Measurements from ENCODE around the gene KRT82. TPM values are rescaled to one million over a fixed set of nuclear protein-coding genes. Genes with fewer than 3 reads are reported as not detected.

The KRT82 gene
- total and polyA plus RNA-seq, 12 donors: not detected

GRCh38 chr12:52401926-52402325, 4.2 kb downstream of the KRT82 start:
- Histone ChIP-seq H3K9me3 (replicated peaks in 1 of 3) (no peaks in the 10 kb centered on the region), H3K4me1 (replicated peaks in 1 of 2) (no peaks in the 10 kb centered on the region), H3K36me3 (replicated peaks in 1 of 2) (no peaks in the 10 kb centered on the region), H3K27ac (no peak overlapping the region), H3K27me3 (no peaks in the 10 kb centered on the region), H3K4me3 (no peak overlapping the region)
- no peak for DNase-seq
- WGBS, 4 donors: 57 to 84% (median 81%) methylated on average over 4 of the region's 4 CpGs
- intact Hi-C loops (cut with DNase I): no loop called here
- TF ChIP-seq CTCF (IDR thresholded peaks at IDR 0.05) (no peak), POLR2A (IDR thresholded peaks at IDR 0.05) (no peak)

- Histone ChIP-seq H3K27ac (no peak overlapping the region), H3K4me3 (no peak overlapping the region), H3K9me3 (replicated peaks in 1 of 3) (no peaks in the 10 kb centered on the region), H3K36me3 (replicated peaks in 1 of 2) (no peaks in the 10 kb centered on the region), H3K27me3 (no peaks in the 10 kb centered on the region), H3K4me1 (replicated peaks in 1 of 2) (no peaks in the 10 kb centered on the region)
- 83 to 94% (median 89%) methylated on average over 5 of the region's 5 CpGs for WGBS, 4 donors
- intact Hi-C loops (cut with DNase I): no loop called here
- no peak for TF ChIP-seq POLR2A (IDR thresholded peaks at IDR 0.05)
- TF ChIP-seq CTCF (IDR thresholded peaks at IDR 0.05): no peak
- DNase-seq: no peak
These were observed 4.6 kb downstream of the KRT82 start for GRCh38 chr12:52401526-52401925.

GRCh38 chr12:52400906-52401305, 5.2 kb downstream of the KRT82 start:
- Histone ChIP-seq H3K4me3 (no peak overlapping the region), H3K36me3 (replicated peaks in 1 of 2) (no peaks in the 10 kb centered on the region), H3K4me1 (replicated peaks in 1 of 2) (no peaks in the 10 kb centered on the region), H3K27ac (no peak overlapping the region), H3K27me3 (no peaks in the 10 kb centered on the region), H3K9me3 (replicated peaks in 1 of 3) (no peaks in the 10 kb centered on the region)
- intact Hi-C loops (cut with DNase I): no loop called here
- 85 to 96% (median 92%) methylated on average over 2 to 9 of the region's 9 CpGs for WGBS, 4 donors
- TF ChIP-seq CTCF (IDR thresholded peaks at IDR 0.05): no peak
- no peak for TF ChIP-seq POLR2A (IDR thresholded peaks at IDR 0.05)
- no peak for DNase-seq

- DNase-seq: no peak
- WGBS, 4 donors: 89 to 94% (median 92%) methylated on average over 14 to 16 of the region's 16 CpGs
These were observed 6.4 kb downstream of the KRT82 start for GRCh38 chr12:52399756-52400155.

More at GRCh38 chr12:52399756-52400155, 6.4 kb downstream of the KRT82 start:
- Histone ChIP-seq H3K4me1 (replicated peaks in 1 of 2) (no peaks in the 10 kb centered on the region), H3K9me3 (replicated peaks in 1 of 3) (no peaks in the 10 kb centered on the region), H3K27ac (no peak overlapping the region), H3K4me3 (no peak overlapping the region), H3K27me3 (no peaks in the 10 kb centered on the region), H3K36me3 (replicated peaks in 1 of 2) (no peaks in the 10 kb centered on the region)
- no peak for TF ChIP-seq CTCF (IDR thresholded peaks at IDR 0.05)
- intact Hi-C loops (cut with DNase I): no loop called here

Measured in adrenal gland (tissue), 12 donors.